Endometrium (tissue), 2 donors: Measurements from ENCODE around the gene FSTL4.

Source experiments
- FAIRE-seq: peaks from 2 replicates; lab custom pipeline; 2012; peaks lifted over from hg19 to GRCh38; lab: Jason Lieb, UNC
- donor health status: control.
- donor health status: control.

Gene FSTL4

DNA sequence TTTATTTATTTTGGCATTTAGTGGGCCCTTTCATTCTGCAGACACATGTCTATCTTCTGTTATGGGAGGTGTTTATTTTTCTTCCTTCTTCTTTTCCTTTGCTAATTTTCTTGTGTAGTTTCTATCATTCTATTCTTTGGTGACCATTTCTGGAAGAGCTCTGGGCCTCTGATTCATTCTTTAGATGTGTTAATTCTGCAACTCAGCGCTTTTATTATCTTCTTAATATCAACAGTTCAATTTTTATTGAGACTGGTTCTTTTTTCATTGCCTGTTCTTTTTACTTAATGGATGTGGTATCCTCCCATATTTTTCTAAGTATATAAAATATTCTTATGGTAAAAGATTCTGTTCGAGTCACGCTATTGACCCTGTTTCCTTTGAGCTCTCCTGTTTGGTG lies 448.5 kb downstream of the FSTL4 start:
- FAIRE-seq = no peak

DNA sequence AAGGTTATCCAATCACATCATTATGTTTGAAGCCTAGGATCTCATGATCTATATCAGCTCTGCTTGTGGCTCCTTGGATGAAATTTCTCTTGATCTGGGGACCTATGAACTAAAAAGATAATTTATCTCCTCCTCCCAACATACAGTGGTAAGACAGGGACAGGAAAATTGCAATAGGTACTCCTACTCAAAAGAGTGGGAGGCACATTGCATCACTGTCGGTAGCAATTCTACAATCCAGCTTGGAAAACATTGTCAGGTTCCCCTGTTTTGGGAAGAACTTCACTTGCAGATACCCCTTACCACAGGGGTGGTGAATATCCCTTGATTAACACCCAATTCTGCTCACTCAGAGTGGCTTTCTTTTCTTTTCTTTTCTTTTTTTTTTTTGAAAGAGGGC lies 452.8 kb downstream of the FSTL4 start:
- FAIRE-seq = no peak

DNA sequence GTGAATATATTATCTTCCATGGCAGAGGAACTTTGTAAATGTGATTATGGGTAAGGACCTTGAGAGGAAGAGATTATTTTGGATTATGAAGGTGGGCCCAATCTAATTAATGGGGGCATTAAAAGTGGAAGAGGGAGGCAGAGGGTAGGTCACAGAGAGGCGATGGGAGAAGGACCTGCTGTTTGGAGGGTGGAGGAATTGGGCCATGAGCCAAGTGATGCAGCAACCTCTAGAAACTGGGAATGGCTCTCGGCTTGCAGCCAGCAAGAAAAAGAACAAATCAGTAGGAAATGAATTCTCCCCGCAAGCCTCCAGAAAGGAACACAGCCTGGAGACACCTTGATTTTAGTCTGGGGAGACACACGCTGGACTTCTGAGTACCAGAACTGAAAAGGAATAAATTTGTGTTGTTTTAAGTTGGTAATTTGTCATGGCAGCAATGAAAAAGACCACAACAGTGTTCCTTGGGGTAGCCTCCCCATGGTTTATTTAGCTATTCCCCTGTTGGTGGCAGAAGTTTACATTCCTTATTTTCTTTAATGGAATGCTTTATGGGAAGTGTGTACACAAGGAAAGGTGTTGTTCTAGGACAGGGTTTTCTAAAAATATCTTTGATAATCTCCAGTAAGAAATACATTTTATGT lies 456.9 kb downstream of the FSTL4 start:
- FAIRE-seq = no peak

DNA sequence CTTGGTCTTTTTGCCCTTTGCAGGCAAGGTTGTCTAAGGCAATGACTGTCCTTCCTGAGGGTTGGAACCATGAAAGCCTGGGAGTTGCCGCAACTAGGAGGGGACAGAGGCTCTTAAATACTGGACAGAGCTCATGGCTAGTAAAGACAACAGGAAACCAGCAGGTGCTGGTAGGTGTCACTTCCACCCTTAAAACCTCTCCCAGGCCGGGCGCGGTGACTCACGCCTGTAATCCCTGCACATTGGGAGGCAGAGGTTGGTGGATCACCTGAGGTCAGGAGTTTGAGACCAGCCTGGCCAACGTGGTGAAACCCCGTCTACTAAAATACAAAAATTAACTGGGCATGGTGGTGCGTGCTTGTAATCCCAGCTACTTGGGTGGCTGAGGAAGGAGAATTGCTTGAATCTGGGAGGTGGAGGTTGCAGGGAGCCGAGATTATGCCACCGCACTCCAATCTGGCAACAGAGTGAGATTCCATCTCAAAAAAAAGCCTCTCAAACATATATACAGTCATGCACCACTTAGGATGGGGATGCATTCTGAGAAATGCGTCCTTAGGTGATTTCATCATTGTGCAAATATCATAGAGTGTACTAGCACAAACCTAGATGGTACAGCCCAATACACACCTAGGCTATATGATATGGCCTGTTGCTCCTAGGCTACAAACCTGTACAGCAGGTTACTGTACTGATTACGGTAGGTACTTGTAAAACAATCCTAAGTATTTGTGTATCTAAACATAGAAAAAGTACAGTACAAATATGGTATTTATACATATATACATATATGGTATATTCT lies 457.9 kb downstream of the FSTL4 start:
- no peak for FAIRE-seq

DNA sequence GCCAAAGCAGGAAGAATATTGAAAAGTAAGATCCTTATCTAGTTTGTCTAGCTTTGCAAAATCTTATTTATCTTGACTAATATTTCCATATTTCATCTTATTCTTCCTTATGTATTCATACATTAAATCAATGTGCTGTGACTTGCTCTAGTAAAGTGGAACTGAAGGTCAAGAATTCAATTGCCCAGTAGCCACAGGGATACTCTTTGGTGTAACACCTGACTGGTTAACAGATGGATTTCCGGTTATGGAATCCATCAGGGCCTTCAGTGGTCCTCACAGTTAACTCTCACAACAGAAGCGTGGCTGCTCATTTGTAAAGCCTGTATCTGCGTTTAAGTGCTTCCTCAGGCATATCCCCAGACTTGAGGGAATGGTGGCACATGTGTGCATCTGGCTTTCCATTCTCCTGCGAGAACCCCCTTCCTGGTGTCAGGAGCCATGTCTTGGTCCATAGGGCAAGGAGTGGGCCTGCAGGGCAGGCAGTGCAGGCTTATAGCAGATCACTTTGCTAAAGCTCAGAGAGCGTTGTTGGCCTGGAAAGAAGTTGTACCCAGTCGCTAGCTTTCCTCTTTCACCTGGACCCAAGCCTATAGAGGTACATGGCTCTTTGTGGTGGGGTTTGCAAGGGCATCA lies 461.3 kb downstream of the FSTL4 start:
- no peak for FAIRE-seq

DNA sequence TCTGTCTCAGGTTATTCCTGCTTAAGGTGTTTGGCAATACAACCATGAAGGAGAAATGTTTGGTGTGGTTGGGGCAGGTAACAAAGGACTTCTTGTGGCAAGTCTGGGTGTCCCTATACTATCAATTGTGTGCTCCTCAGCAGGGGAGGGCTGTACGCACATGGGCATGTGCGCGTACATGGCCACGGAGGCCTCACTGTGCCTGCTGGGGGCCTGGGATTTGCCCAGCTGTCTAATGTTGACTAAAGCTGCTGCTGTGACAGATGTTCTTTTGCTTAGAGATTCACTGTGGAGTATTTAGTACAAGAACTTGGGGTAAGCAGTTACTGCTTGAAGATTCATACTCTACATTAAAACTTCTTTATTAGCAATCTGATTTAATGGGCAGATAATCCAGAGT lies 463.0 kb downstream of the FSTL4 start:
- no peak for FAIRE-seq

- FAIRE-seq = no peak
Observed at GRCh38 chr5:133147815-133148567, 464.4 kb downstream of the FSTL4 start.

DNA sequence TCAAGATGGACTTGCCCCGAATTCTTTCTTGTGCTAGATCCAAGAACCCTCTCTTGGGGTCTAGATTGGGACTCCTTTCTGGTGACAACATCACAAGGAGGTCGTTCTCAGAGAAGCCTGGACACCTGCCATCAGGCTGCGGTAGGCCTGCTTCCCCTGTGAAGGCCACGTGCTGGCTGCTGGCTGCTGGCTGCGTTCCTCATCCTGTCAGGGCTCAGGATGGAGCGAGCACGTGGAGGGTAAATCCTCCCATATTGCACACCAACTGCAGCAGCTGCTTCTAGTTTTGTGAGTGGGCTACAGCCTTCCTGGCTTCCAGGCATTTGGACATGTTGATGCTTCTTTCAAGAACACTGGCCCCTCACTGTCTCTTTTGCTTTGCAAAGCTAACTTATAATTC lies 464.9 kb downstream of the FSTL4 start:
- FAIRE-seq = no peak
